ENCODE measurements around the gene PRXL2A.

The PRXL2A gene

GRCh38 chr10:80485946-80486764 is 77.8 kb downstream of the PRXL2A start:
- 78 to 81% methylated on average over 17 of the region's 17 CpGs for WGBS, 2 experiments
- Histone ChIP-seq H3K4me1 (ENCODE audit: control insufficient read depth, insufficient read depth, low read length) (peaks cover 22% of the 10 kb centered on the region), H3K9me3 (ENCODE audit: control insufficient read depth, low read length) (no peaks in the 10 kb centered on the region), H3K27ac (ENCODE audit: insufficient read depth, low read depth, low read length, poor library complexity, severe bottlenecking) (no peak overlapping the region), H3K27me3 (ENCODE audit: control insufficient read depth, insufficient read depth, low read length, poor library complexity, severe bottlenecking) (no peaks in the 10 kb centered on the region), H3K4me3 (ENCODE audit: insufficient read depth, low read depth, low read length) (no peak overlapping the region), H3K36me3 (ENCODE audit: control insufficient read depth, insufficient read depth, low read length) (peaks cover 7% of the 10 kb centered on the region)
